SK-N-MC (cell line): ENCODE results near the gene PLEKHG1.

Experiments
- EZH2 ChIP-seq: fragments of 200-600 bp; sonication (generic); IDR thresholded peaks from one replicate; pipeline ENCODE4 v1.6.1; 2017; ENCODE audit warnings: antibody characterized with exemption
- FOXP2 ChIP-seq: optimal IDR thresholded peaks from 2 replicates; pipeline ENCODE3; 2011; ENCODE audit warnings: mild to moderate bottlenecking, moderate library complexity; ENCODE audit not compliant: insufficient read depth; ENCODE audit errors: extremely low read length, control extremely low read depth
- POLR2AphosphoS5 ChIP-seq: IDR thresholded peaks from 2 replicates; pipeline ENCODE4 v1.6.1; 2012; ENCODE audit warnings: mild to moderate bottlenecking, low read depth, low read length, borderline replicate concordance

- no peak for TF ChIP-seq POLR2AphosphoS5
- TF ChIP-seq EZH2: no peak
- TF ChIP-seq FOXP2: no peak
These were observed 26.2 kb downstream of the PLEKHG1 start for GRCh38 chr6:150625927-150626326.
